Spleen (tissue), 11 donors: ENCODE measurements around the gene SLC4A11. TPM values are rescaled to one million over a fixed set of nuclear protein-coding genes. Genes with fewer than 3 reads are reported as not detected.
A peak's percentile ranks its signal among the peaks of the same experiment; 100 is the strongest.

Experiments used
- DNase-seq: peaks from one replicate; pipeline ENCODE4 v3.0.0-alpha.2; 2020
- H3K27ac ChIP-seq, 8 donors: fragments of 200-600 bp; sonication (generic) in 7 of 8; 1 replicate in 4 of 8; 2 replicates in 4 of 8; pipeline versions ENCODE4 v1.5.0 to v1.8.0; 2016 to 2021; ENCODE audit warnings: inconsistent platforms in 4 of 8, mild to moderate bottlenecking in 4 of 8, moderate library complexity in 1 of 8
- H3K27me3 ChIP-seq, 7 donors: fragments of 200-600 bp; sonication (generic) in 6 of 7; replicated peaks in 1 of 7; 1 replicate in 4 of 7; 2 replicates in 3 of 7; pipeline versions ENCODE4 v1.5.0 to v1.8.0; 2016 to 2021; ENCODE audit warnings: inconsistent platforms in 3 of 7, mild to moderate bottlenecking in 1 of 7
- H3K36me3 ChIP-seq, 6 donors: fragments of 200-600 bp; sonication (generic) in 5 of 6; 1 replicate in 4 of 6; 2 replicates in 2 of 6; pipeline versions ENCODE4 v1.5.0 to v1.8.0; 2016 to 2021; ENCODE audit warnings: inconsistent platforms in 2 of 6
- H3K4me1 ChIP-seq, 6 donors: fragments of 200-600 bp; sonication (generic) in 5 of 6; 1 replicate in 3 of 6; 2 replicates in 3 of 6; pipeline versions ENCODE4 v1.5.0 to v1.8.0; 2016 to 2021; ENCODE audit warnings: inconsistent platforms in 3 of 6
- H3K4me3 ChIP-seq, 8 donors: fragments of 200-600 bp; sonication (generic) in 7 of 8; 1 replicate in 4 of 8; 2 replicates in 4 of 8; pipeline versions ENCODE4 v1.5.0 to v1.8.0; 2016 to 2021; ENCODE audit warnings: inconsistent platforms in 4 of 8, mild to moderate bottlenecking in 4 of 8, moderate library complexity in 2 of 8
- H3K9me3 ChIP-seq, 8 donors: fragments of 200-600 bp; sonication (generic) in 7 of 8; 1 replicate in 4 of 8; 2 replicates in 4 of 8; pipeline versions ENCODE4 v1.5.0 to v1.8.0; 2016 to 2021; ENCODE audit warnings: inconsistent platforms in 4 of 8
- CTCF ChIP-seq, 11 experiments: fragments of 200-600 bp in 7 of 11; fragments of 450-650 bp in 4 of 11; sonication (generic) in 4 of 11; IDR thresholded peaks in 8 of 11; conservative IDR thresholded peaks in 3 of 11; 1 replicate in 7 of 11; 2 replicates in 4 of 11; pipeline versions ENCODE4 v1.4.0 to v1.8.0; 2016 to 2021; ENCODE audit warnings: antibody characterized with exemption in 11 of 11, inconsistent platforms in 4 of 11, mild to moderate bottlenecking in 1 of 11
- POLR2A ChIP-seq, 3 donors: fragments of 450-650 bp; IDR thresholded peaks; one replicate each; pipeline ENCODE4 v1.5.1; 2017; ENCODE audit warnings: antibody characterized with exemption in 3 of 3, mild to moderate bottlenecking in 1 of 3
- POLR2AphosphoS5 ChIP-seq, 3 donors: sonication (generic); formaldehyde crosslinking; IDR thresholded peaks; one replicate each; pipeline ENCODE4 v1.5.1; 2017; ENCODE audit warnings: antibody characterized with exemption in 3 of 3
- WGBS, 5 donors: extraction: QIAGEN DNeasy Blood & Tissue Kit in 3 of 5; methylation state at CpG; one replicate each; pipeline versions ENCODE4 v1.1.5 to v1.1.7; 2013 to 2018; 5-methylcytosine and 5-hydroxymethylcytosine counted together
- intact Hi-C: fragments of 100-400 bp; cut with DNase I; formaldehyde crosslinking; loops from one replicate; pipeline ENCODE4 v1.15.0; 2023; ENCODE audit warnings: low total_unique reads
- polyA plus RNA-seq, 3 donors: library from polyadenylated mRNA; stranded (reverse); fragments of 200-250 nt; gene quantifications; one replicate each; pipeline ENCODE4 v1.2.1, GENCODE V29; 2013
- total RNA-seq, 7 donors: library from RNA; depleted of rRNA in 3 of 7; stranded (reverse); fragments of >200 nt in 3 of 7; fragmentation: NEBNext Ultra II Directional in 4 of 7; extraction: Animal tissue kit (Norgen Biotek cat#: 25700) in 4 of 7; gene quantifications; one replicate each; pipeline versions ENCODE4 v1.1.0 to v1.2.1, GENCODE V29; 2016 to 2021
- donor health status: healthy with polysubstance abuse.
- donor health status: DM: no; HTN: no; CAD: no; lungs with moderate emphysema.
- donor health status: DM: no; HTN: no; CAD: no.
- donor health status: Bipolar disorder and iron deficiency.
- donor health status: healthy.
- donor health status: DM: no; HTN: no; CAD: no.
- donor health status: DM: yes; HTN: yes; CAD: no.

SLC4A11 gene
- total and polyA plus RNA-seq, 10 donors = 0.52 to 1.6 (median 0.92) TPM

- intact Hi-C loops = no loop called here
- TF ChIP-seq POLR2A (IDR thresholded peaks at IDR 0.05) (no peak), POLR2AphosphoS5 (IDR thresholded peaks at IDR 0.05) (no peak), CTCF (IDR thresholded peaks at IDR 0.05 in 8 of 11, conservative IDR thresholded peaks at IDR 0.05 in 3 of 11) (no peak)
- peak; percentile 71 for DNase-seq
- Histone ChIP-seq H3K27me3 (peaks cover 0 to 81% (median 43%) of the 10 kb centered on the region in 7 donors), H3K36me3 (no peaks in the 10 kb centered on the region), H3K4me1 (peaks cover 14 to 31% (median 26%) of the 10 kb centered on the region in 6 donors), H3K4me3 (peak overlapping the region; percentile 64 to 92 (median 86)), H3K9me3 (no peaks in the 10 kb centered on the region), H3K27ac (no peak overlapping the region)
- WGBS, 5 donors = 13 to 31% (median 18%) methylated on average over 47 to 54 of the region's 54 CpGs
Observed at GRCh38 chr20:3239867-3240775, 1.1 kb upstream of the SLC4A11 start.

GRCh38 chr20:3238616-3239025 lies 369 bp downstream of the SLC4A11 start:
- Histone ChIP-seq H3K27me3 (peaks cover 0 to 90% (median 43%) of the 10 kb centered on the region in 7 donors), H3K4me3 (peak overlapping the region; percentile 64 to 92 (median 86)), H3K27ac (no peak overlapping the region), H3K4me1 (peaks cover 14 to 31% (median 26%) of the 10 kb centered on the region in 6 donors), H3K9me3 (no peaks in the 10 kb centered on the region), H3K36me3 (no peaks in the 10 kb centered on the region)
- TF ChIP-seq CTCF (IDR thresholded peaks at IDR 0.05 in 8 of 11, conservative IDR thresholded peaks at IDR 0.05 in 3 of 11) (no peak), POLR2AphosphoS5 (IDR thresholded peaks at IDR 0.05) (no peak), POLR2A (IDR thresholded peaks at IDR 0.05) (no peak)
- DNase-seq = no peak
- 0 to 3% (median 0%) methylated on average over 23 to 48 of the region's 48 CpGs for WGBS, 5 donors
- intact Hi-C loops = no loop called here

- Histone ChIP-seq H3K4me3 (peak overlapping the region; percentile 64 to 92 (median 86)), H3K4me1 (peaks cover 14 to 31% (median 26%) of the 10 kb centered on the region in 6 donors), H3K36me3 (no peaks in the 10 kb centered on the region), H3K9me3 (no peaks in the 10 kb centered on the region), H3K27me3 (peaks cover 0 to 85% (median 43%) of the 10 kb centered on the region in 7 donors), H3K27ac (no peak overlapping the region)
- TF ChIP-seq CTCF (IDR thresholded peaks at IDR 0.05 in 8 of 11, conservative IDR thresholded peaks at IDR 0.05 in 3 of 11) = no peak
- no peak for DNase-seq
- WGBS, 5 donors = 3 to 19% (median 4%) methylated on average over 26 to 59 of the region's 59 CpGs
- intact Hi-C loops = no loop called here
Observed at GRCh38 chr20:3237958-3238615, 903 bp downstream of the SLC4A11 start.
